ENCODE results near the gene CDH4. TPM values are rescaled to one million over a fixed set of nuclear protein-coding genes. Genes with fewer than 3 reads are reported as not detected.

The CDH4 gene
- total and polyA plus RNA-seq, 9 of the 15 experiments (the other 6 are each of a cell fraction or from before 2014, with no cell fraction given), result 0.04 TPM; not detected in 8

- Histone ChIP-seq H3K9me3 (replicated peaks; ENCODE audit: control insufficient read depth, insufficient read depth, low read depth, low read length) (no peaks in the 10 kb centered on the region), H3K9me1 (ENCODE audit: control insufficient read depth, insufficient read depth, low read length) (no peaks in the 10 kb centered on the region), H3K9ac (ENCODE audit: insufficient read depth in 1 of 2, low read depth in 2 of 2, low read length in 2 of 2) (no peak overlapping the region), H3K36me3 (ENCODE audit: control insufficient read depth, insufficient read depth, low read length) (no peaks in the 10 kb centered on the region), H3K27ac (ENCODE audit: extremely low read depth, low read depth, low read length) (no peak overlapping the region), H3K27me3 (ENCODE audit: control insufficient read depth in 2 of 2, insufficient read depth in 2 of 2, low read length in 2 of 2) (peaks cover 6 to 35% of the 10 kb centered on the region in 2 experiments; a peak in 4 of 5 replicates), H4K20me1 (replicated peaks; ENCODE audit: control insufficient read depth, insufficient read depth, low read length) (no peaks in the 10 kb centered on the region; the same call in 1 of the 2 replicates), H3K79me2 (ENCODE audit: control insufficient read depth, insufficient read depth, low read length) (no peaks in the 10 kb centered on the region), H3K4me1 (replicated peaks in 1 of 2; ENCODE audit: control insufficient read depth in 2 of 2, insufficient read depth in 2 of 2, low read length in 2 of 2) (no peaks in the 10 kb centered on the region), H3K4me3 (no peak overlapping the region), H3K4me2 (ENCODE audit: insufficient read depth, low read length) (no peak overlapping the region), H2AFZ (ENCODE audit: low read depth, low read length) (no peak overlapping the region)
- no peak for FAIRE-seq
- ChIA-PET CTCF (ENCODE audit: low intra/inter-chr PET ratio) (no interaction called here), POLR2A (no interaction called here)
- 5% methylated on average over 12 of the region's 12 CpGs for WGBS (ENCODE audit: insufficient coverage, low coverage, missing lambda C conversion rate)
- no TSS peak for BruUV-seq (replicated peaks)
- no peak for TF ChIP-seq ZNF165 (CRISPR knock-in tag; IDR thresholded peaks at IDR 0.05; ENCODE audit: borderline replicate concordance)
- no peak for TF ChIP-seq E2F4 (CRISPR knock-in tag; IDR thresholded peaks at IDR 0.05; ENCODE audit: low read depth)
- no peak for TF ChIP-seq ZNF212 (CRISPR knock-in tag; IDR thresholded peaks at IDR 0.05)
- TF ChIP-seq, protein P1, sequence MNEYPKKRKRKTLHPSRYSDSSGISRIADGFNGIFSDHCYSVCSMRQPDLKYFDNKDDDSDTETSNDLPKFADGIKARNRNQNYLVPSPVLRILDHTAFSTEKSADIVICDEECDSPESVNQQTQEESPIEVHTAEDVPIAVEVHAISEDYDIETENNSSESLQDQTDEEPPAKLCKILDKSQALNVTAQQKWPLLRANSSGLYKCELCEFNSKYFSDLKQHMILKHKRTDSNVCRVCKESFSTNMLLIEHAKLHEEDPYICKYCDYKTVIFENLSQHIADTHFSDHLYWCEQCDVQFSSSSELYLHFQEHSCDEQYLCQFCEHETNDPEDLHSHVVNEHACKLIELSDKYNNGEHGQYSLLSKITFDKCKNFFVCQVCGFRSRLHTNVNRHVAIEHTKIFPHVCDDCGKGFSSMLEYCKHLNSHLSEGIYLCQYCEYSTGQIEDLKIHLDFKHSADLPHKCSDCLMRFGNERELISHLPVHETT (CRISPR knock-in tag; conservative IDR thresholded peaks at IDR 0.05 in 1 of 2, IDR thresholded peaks at IDR 0.05 in 1 of 2), result no peak
- no peak for TF ChIP-seq HNRNPL (IDR thresholded peaks at IDR 0.05; ENCODE audit: low read depth, low read length)
- in situ Hi-C loops (cut with MboI) (no loop called here), intact Hi-C loops (cut with micrococcal nuclease) (no loop called here)
- no peak for DNase-seq (ENCODE audit: extremely low read depth in 1 of 4, low spot score in 3 of 4)
- ATAC-seq, result no peak
Observed at GRCh38 chr20:61822396-61822795, 570.3 kb downstream of the CDH4 start.
